GM12891 (cell line): Measurements from ENCODE around the gene CYBA.

ENCODE experiments used
- DNase-seq: peaks from one replicate; pipeline ENCODE4 v3.0.0; 2011; ENCODE audit warnings: low spot score; ENCODE audit not compliant: insufficient read length
- FAIRE-seq: peaks from 2 replicates; lab custom pipeline; 2011; peaks lifted over from hg19 to GRCh38; lab: Jason Lieb, UNC
- PAX5 ChIP-seq: IDR thresholded peaks from 2 replicates; pipeline ENCODE4 v1.6.1; 2011; ENCODE audit warnings: low read length, moderate library complexity, mild to moderate bottlenecking; ENCODE audit not compliant: insufficient read depth, severe bottlenecking
- POLR2A ChIP-seq: IDR thresholded peaks from 2 replicates; pipeline ENCODE4 v1.6.1; 2011; ENCODE audit warnings: low read depth, low read length, control low read depth
- POLR2AphosphoS5 ChIP-seq: IDR thresholded peaks from 2 replicates; pipeline ENCODE4 v1.6.1; 2011; ENCODE audit warnings: low read depth, low read length, control low read depth
- POU2F2 ChIP-seq: IDR thresholded peaks from 2 replicates; pipeline ENCODE4 v1.6.1; 2011; ENCODE audit warnings: low read depth, mild to moderate bottlenecking, control low read depth, low read length, moderate library complexity
- SPI1 ChIP-seq: IDR thresholded peaks from 2 replicates; pipeline ENCODE4 v1.6.1; 2011; ENCODE audit warnings: low read depth, low read length, control low read depth
- TAF1 ChIP-seq: IDR thresholded peaks from 2 replicates; pipeline ENCODE4 v1.6.1; 2011; ENCODE audit warnings: low read depth, low read length, control low read depth

Gene CYBA

DNA sequence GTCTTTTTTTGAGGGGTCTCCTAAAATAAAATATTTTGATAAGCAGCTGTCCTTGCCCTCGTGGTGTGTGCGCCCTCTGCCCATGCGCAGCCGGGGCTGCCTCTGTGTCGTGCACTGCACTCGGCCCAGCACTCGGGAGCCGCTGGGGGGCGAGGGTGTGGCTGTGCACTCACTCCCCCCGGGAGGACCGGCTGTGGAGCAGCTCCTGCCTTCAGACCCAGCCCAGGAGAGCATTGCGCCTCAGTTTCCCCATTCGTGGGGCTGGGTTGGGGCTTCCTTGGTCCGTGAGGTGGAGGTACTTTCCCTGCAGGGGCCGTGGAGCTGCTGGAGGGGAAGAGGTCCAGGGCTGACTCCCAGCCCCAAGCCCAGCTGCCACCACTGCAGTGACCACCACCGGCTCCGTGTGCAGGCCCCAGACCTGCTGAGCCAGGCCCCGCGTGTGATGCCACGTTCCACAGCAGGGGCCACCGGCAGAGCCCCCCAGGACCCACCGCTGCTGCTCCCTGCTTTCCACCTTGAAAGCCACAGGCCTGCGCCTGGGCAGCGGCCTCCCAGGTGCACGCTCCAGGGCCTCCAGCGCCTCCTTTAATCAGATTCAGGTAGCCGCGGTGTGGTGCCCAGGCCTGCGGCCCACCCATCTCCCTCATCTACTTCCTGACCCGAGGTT, 18.8 kb downstream of the CYBA start:
- no peak for DNase-seq
- TF ChIP-seq SPI1 (no peak), POLR2AphosphoS5 (no peak), POU2F2 (no peak), POLR2A (no peak)
- no peak for FAIRE-seq

DNA sequence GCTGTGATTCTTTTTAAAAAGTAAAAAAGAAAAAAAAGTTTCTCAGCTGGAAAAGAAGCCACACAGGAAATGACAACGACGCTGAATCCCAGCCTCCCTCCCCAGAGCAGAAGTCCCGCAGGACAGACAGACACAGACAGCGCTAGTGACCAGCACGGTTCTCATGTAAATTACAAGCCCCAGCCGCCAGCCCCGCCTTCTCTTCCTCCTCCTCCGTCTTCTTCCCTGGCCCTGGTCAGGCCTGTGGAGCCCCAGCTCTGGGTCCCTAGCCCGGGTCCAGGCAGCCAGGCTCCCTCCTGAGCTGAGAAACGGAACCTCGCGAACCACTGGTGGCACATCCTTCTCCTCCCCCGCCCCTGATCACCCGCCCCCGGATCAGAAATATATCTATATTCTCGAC, 19.5 kb downstream of the CYBA start:
- FAIRE-seq = no peak
- no peak for TF ChIP-seq TAF1
- TF ChIP-seq POU2F2 = no peak
- no peak for TF ChIP-seq PAX5
- no peak for TF ChIP-seq POLR2AphosphoS5
- no peak for TF ChIP-seq SPI1
- TF ChIP-seq POLR2A = no peak

DNA sequence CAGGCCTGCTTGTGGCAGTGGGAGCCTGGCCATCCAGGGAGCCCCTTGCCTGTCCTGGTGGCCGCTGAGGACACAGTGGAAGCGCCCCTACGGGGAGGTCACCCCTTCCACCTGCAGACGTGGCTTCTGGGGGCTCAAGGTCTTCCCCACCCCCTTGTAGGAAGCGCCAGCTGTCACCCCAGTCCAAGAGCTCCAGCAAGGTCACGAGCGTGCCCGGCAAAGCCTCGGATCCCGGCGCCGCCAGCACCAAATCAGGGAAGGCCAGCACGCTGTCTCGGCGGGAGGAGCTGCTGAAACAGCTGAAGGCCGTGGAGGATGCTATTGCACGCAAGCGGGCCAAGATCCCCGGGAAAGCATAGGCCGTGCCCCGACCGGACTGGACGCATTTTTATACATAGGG, 19.9 kb downstream of the CYBA start:
- DNase-seq = no peak
- no peak for TF ChIP-seq TAF1
- TF ChIP-seq POLR2A = no peak
- no peak for TF ChIP-seq POLR2AphosphoS5
- TF ChIP-seq POU2F2 = no peak
- no peak for TF ChIP-seq PAX5
- no peak for TF ChIP-seq SPI1
- FAIRE-seq = no peak

More for the DNA sequence above, 19.5 kb downstream of the CYBA start:
- no peak for DNase-seq

DNA sequence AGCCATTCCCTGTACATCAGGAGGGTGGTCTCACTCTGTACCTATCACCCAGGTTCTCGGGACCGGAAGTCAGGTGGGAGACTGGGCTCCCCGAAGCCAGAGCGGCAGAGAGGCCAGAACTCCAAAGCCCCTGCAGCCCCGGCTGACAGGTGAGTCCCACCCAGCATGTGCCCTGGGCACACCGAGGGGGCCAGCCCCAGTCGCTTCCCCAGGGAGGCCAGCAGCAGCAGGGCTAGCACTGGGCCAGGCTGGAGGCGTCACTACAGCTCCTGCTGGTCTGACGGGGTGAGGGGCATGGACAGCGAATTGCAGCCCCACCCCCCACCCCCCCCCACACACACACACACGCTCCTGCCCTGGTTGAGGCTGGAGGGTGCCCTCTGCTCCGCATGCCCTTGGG, 20.4 kb downstream of the CYBA start:
- DNase-seq (no peak), FAIRE-seq (no peak)

DNA sequence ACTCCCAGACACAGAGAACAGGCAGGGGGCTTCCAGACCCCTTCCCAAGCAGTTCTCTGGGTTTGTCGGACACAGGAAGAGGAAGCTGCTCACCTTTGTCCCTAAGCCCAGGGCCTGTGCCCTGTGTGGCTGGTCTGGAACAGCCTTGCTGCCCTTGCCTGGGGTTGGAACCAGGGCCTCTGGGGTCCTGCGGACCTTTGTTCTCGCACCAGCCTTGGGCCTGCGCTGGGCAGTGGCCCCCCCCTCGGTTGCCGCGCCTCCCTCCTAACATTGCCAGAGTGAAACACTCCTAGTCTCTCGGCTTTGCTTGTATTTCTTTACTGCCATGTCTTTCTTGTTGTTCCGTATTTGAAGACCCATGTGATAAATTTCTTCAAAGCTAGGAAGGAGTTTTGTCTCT, 21.0 kb downstream of the CYBA start:
- no peak for FAIRE-seq
- no peak for TF ChIP-seq POLR2A
- no peak for TF ChIP-seq TAF1
- no peak for TF ChIP-seq POLR2AphosphoS5
- TF ChIP-seq POU2F2 = no peak
- no peak for TF ChIP-seq PAX5
- no peak for TF ChIP-seq SPI1

More for the DNA sequence above, 20.4 kb downstream of the CYBA start:
- TF ChIP-seq POLR2A (no peak), TAF1 (no peak), PAX5 (no peak), POU2F2 (no peak), SPI1 (no peak), POLR2AphosphoS5 (no peak)

DNA sequence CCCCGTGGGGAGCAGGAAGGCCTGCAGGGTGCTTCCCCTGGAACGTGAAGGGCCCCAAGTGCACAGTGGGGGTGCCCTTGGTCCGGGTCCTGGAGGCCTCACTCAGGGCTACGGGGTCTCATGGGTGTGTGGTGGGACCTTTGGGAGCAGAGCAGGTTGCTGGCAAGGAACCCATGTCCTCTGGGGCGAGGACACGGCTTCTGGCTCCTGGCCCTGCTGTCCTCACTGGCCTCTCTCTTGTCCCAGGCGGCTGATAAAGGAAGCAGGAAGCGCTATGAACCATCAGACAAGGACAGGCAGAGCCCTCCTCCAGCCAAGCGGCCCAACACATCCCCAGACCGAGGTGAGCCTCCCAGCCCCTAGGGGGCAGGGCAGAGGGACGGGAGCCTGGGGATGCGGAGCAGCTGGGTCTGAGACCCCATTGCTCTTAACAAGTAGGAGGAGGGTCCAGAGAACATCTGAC, 22.3 kb downstream of the CYBA start:
- DNase-seq (no peak), FAIRE-seq (no peak)
- TF ChIP-seq POU2F2 = no peak
- TF ChIP-seq POLR2AphosphoS5 = no peak
- no peak for TF ChIP-seq POLR2A
- TF ChIP-seq TAF1 = no peak

More for the DNA sequence above, 21.0 kb downstream of the CYBA start:
- no peak for DNase-seq

DNA sequence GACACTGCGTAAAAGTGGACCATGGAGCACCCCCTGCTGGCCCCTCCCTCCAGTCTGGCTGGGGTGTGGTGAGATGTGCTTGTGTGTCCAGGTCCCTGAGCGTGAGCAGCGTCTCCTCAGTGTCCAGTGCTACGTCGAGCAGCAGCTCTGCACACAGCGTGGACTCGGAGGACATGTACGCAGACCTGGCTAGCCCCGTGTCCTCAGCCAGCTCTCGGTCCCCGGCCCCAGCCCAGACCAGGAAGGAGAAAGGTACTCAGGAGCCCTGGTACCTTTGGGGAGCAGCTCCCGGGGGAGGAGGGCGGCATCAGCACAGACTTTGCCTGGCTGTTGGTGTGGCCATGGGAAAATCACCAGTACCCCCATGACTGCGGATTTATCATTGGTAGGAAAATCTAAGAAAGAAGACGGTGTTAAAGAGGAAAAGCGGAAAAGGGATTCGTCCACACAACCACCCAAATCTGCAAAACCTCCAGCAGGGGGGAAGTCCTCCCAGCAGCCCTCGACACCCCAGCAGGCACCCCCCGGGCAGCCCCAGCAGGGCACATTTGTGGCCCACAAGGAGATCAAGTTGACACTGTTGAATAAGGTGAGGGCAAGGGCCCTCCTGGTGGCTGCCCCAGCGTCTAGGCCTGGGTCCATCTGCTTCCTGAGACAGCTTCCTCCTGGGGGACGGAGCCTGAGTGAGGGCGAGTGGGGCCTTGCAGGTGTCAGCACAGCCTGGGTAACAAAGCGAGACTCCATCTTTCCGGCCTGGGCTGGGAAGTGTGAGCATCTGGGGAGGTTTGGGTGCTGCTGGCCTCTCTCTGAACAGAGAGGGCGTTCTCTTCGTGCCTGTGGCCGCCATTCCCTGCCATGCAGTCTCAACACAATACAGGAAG, 23.1 kb downstream of the CYBA start:
- FAIRE-seq = no peak
- no peak for TF ChIP-seq POLR2AphosphoS5
- no peak for TF ChIP-seq POLR2A
- no peak for TF ChIP-seq POU2F2
- no peak for TF ChIP-seq SPI1
- TF ChIP-seq TAF1 = no peak
- no peak for TF ChIP-seq PAX5
- no peak for DNase-seq

DNA sequence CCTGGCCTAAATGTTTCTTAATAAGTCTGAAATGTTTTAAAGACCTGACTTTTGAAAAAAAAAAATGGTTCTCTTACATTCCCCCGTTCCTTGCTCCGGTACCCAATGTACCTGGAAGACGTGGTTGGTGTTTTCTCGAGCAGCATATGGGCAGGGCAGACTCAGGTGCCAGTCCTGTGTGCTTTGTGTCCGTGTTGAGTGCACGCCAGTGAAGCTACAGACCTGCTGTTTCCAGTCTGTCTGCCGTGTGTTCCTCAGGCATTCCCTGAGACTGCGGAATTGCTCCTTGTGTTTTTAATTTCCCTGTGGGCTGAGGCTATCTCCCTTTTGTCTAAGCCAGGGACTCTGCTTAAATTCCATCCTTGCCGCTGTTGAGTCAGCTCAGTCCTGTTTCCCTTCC, 24.2 kb downstream of the CYBA start:
- FAIRE-seq = no peak
- DNase-seq = no peak
- no peak for TF ChIP-seq POLR2A
- no peak for TF ChIP-seq POU2F2
- no peak for TF ChIP-seq SPI1
- no peak for TF ChIP-seq POLR2AphosphoS5

DNA sequence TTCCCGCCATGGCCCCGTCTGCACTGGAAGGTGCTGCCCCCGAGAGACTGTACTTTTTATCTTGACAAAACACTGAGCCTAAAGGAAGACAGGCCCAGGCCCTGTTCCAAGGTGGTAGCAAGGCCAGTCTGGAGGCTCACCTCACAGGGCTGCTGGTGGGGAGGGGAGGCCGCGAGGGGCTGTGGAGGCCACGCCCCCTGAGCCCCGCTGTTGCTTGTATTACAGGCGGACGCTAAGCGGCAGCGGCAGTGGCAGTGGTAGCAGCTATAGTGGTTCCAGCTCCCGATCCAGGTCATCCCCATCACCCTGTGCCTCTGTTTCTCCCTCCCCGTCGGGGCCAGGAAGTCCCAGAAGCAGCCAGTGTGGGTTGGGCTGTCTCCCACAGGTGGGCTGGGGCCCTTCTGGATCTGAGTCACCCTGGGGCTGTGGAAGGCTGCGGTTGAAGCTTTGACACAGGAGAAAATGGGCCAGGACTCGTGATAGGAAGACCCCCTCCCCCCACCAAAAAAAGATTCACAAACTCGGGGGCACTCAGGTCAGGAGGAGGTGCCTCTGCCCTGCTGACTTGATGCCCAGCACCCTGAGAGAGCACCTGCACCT, 25.8 kb downstream of the CYBA start:
- no peak for TF ChIP-seq POLR2AphosphoS5
- FAIRE-seq (no peak), DNase-seq (no peak)

DNA sequence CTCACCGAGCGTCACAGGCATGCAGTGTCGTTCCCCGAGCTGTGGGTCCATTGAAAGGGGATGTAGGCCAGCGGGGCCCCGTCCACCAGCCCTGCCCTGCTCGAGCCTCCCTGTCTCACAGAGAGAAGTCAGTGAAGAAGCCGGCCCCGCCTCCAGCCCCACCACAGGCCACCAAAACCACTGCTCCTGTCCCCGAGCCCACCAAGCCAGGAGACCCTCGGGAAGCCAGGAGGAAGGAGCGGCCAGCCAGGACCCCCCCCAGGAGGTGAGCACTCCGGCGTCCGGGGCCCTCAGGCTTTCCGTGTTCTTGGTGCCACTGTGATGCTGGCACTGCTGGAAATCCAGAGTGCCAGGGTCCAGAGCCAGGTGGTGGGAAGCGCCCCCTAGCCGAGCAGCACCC, 26.4 kb downstream of the CYBA start:
- DNase-seq = no peak
- no peak for FAIRE-seq
- no peak for TF ChIP-seq PAX5
- no peak for TF ChIP-seq SPI1
- no peak for TF ChIP-seq POU2F2
- no peak for TF ChIP-seq POLR2A
- no peak for TF ChIP-seq TAF1
- TF ChIP-seq POLR2AphosphoS5 = no peak
